Measurements from ENCODE around the gene AARS1.

GRCh38 chr16:70302745-70303144 lies 13.4 kb upstream of the AARS1 start:
- TF ChIP-seq CTCF (IDR thresholded peaks at IDR 0.05; ENCODE audit: low read depth, low read length, poor library complexity, severe bottlenecking) (no peak), EZH2phosphoT487 (IDR thresholded peaks at IDR 0.05; ENCODE audit: borderline replicate concordance, low read length) (no peak)

Measured in DOHH2 (cell line).